ENCODE measurements around the gene ATXN7. TPM values are rescaled to one million over a fixed set of nuclear protein-coding genes. Genes with fewer than 3 reads are reported as not detected.

ATXN7 gene
- total RNA-seq, 1 donor from 2014 or later = 26.4 TPM

DNA sequence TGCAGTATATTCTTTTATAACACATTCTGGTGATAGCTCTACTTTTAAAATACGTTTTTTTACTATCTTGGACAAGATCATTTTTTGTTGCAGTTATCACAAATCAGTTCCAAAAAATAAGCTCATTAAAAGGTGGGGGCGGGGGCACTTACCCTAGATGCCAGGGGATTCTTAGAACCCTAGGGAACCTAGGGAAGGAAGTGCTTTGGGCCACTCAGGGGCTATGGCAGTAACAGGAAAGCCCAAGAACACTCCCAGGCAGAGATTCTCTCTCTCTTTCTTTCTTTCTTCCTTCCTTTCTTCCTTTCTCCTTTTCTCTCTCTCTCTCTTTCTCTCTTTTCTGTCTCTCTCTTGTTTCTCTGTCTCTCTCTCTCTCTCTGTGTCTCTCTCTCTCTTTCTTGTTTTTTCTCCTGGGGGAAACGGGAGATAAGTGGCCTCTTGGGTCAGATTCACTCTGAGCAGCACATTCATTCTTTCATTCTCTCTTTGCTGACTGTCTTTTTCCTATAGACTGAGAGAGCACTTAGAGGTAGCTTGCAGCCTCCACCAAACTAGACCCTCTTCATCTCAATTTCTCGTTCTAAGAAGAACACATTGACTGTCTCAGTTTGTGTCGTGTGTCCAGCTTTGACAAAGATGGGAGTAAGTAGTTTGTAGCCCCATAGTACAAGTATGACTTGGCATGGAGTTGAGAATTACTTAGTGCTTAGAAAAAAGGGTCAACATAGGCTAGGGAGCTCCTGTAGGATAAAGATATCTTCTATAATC, 31.9 kb downstream of the ATXN7 start:
- DNase-seq (ENCODE audit: low spot score) = no peak
- intact Hi-C loops (cut with DNase I) = no loop called here

DNA sequence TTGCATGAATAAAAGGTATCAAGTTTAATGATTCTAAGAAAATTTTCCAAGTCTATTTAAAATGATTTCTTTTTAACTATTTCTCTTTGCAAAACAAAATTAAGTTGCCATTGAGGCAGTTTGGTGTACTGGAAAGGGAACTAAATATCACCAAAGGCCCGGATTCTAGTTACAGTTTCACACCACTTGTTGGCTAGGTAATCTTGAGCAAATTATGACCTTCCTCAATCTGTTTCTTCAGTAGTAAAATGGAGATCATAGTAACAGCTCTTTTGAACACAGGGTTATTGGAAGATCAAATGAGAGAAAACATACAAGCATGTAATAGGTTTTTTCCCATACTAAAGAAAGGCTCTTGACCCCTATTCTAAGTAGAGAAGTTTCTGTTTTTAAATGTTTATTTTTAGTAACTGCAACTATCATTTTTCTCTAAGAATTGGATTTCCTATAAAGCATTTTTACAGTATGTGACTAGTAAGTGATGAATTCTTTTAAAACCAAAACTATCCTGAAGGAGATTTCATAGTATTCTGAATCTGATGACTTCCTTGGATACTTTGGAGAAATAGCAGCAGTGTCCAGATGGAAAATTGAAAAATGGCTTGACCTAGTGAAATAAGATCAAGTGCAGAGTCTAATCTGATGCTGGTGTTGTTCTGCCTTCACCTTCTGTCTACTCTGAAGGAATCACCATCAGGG, 32.8 kb downstream of the ATXN7 start:
- intact Hi-C loops (cut with DNase I) = no loop called here
- DNase-seq (ENCODE audit: low spot score) = no peak

DNA sequence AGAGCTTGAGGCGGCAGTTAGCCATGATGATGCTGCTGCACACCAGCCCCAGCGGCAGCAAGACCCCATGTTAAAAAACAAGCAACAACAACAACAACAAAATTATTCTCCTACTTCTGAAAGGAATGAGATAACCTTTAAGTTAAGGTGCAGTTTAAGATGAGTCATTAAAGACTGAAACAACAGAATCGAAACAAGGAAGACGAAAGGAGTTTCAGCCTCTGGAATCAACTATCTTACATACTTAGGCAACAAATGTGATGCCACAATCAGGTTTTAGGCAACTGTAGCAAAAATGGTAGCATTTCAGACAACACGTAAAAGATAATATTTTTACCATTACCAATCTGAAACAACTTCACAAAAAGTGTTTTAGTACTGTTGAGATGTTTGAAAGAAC, 36.3 kb downstream of the ATXN7 start:
- no peak for DNase-seq (ENCODE audit: low spot score)
- intact Hi-C loops (cut with DNase I) = no loop called here

DNA sequence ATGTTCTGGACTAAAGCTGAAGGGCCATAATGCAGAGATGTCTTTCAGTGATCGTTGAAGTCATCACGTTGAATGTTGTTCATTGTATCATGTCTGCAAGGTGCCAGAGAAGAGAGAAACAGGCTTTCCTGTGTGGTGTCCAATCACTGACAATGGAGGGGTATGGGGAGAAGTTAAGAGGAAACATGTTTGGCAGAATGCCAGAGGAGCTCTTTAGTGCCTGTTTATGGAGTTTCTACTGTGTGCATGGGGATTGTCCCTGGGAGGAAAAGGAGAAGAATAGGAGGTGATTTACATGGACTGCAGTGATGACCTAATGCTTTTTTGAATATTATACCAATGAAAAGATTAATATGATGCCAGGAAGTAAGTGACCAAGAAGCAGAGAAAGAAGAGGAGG, 36.8 kb downstream of the ATXN7 start:
- intact Hi-C loops (cut with DNase I) = no loop called here
- DNase-seq (ENCODE audit: low spot score) = no peak

DNA sequence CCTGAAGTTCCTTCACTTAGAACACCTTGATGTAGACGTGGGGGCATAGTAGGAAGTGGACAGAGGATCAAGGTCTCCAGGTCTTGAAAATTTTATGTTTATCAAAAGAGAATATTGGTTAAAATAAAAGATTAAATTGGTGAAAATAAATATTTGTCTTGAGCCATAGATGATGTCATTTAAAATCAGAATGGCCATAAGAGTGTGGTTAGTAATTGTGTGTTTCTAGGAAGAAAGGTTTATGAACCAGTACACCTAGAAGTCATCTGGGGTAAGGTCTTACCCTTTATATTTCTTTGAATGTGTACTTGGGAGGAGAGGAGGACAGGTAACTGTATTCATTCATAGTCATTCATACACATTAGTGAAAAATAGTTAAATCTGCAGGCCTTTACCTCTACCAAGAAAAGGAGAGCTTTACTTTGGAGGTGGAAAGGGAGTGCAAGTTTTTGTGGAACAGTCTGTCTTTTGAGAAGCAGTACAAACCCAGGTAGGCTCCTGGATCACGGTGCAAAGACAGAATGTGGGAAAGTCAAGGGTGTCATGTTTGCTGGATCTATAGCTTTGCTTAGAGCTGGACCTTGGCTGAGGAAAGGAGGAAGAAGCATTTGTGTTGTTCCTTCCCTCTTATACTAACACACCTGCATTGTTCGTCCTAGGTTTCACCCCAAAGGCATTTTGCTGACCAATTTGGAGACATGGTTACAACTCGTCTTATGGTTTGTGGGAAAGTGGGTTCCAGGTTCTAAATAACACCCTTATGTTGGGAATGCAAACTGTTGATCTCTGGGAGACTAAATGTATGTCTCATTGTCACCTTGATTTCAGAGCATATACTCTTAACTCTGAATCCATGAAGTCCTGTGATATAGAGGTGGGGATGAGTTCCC, 42.3 kb downstream of the ATXN7 start:
- intact Hi-C loops (cut with DNase I) = no loop called here
- DNase-seq (ENCODE audit: low spot score) = no peak

DNA sequence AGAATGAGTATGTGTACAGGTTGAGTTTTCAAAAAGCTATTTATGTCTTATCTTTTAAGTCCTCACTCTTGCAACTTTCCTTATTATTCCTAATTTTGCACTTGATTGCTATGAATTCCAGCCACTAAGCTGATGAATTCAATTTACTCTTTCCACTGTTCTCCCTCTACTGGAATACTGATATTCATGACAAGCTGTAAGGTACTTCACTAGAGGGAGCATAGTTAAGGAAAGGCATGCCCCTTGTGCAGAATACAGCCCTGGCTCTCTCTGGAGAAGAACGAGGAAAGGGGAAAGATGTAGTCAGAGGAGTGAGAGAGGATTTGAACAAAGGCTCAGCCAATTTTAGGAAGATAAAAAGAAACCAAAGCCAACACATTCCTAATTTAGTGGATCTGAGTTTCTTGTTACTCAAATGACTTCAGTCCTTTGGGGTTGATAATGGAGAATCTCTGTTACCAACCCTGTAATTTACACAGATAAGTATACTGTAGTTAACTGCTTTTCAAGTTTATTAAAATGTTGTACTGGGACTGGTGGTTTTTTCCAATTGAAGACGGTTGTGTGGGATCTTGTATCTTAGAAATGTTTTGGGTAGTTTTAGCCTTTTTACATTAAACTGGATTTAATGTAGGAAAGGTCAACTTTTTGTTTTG, 44.5 kb downstream of the ATXN7 start:
- intact Hi-C loops (cut with DNase I) = no loop called here
- no peak for DNase-seq (ENCODE audit: low spot score)

DNA sequence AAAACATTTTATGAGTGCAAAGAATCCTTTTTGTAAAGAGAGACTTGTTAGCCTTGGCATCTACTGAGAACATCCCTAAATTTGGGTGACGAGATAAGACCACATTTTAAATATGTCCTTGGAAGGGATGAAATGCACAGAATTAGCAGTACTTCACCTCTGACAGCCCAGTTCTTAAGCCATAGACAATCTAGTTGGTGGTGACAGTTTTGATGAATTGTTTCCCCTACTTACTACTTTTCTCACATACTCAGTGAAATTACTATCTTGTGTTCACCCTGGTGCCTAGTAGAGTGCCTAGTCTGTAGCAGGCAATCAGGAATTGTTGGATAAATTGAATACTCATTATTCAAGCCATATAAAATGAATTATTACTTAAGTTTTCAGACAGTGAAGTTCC, 45.1 kb downstream of the ATXN7 start:
- intact Hi-C loops (cut with DNase I) = no loop called here
- no peak for DNase-seq (ENCODE audit: low spot score)

DNA sequence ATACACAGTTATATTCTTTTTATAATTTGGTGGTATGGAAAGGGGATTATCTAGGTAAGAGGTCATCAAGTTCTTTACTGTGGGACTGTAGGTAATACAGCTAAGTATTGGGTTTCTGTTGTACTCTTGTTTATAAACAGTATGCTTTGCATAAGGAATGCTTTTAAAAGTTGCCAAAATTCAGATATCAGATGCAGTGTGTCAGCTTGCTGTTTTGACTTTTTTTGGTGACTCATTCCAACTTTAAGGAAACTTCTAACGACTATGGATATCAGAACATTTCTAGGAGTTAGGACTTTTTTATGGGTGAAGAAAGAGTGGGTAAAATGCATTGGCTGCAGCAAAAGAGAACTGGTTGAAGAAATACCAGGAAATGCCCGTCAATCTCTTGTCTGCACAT, 45.8 kb downstream of the ATXN7 start:
- no peak for DNase-seq (ENCODE audit: low spot score)
- intact Hi-C loops (cut with DNase I) = no loop called here

DNA sequence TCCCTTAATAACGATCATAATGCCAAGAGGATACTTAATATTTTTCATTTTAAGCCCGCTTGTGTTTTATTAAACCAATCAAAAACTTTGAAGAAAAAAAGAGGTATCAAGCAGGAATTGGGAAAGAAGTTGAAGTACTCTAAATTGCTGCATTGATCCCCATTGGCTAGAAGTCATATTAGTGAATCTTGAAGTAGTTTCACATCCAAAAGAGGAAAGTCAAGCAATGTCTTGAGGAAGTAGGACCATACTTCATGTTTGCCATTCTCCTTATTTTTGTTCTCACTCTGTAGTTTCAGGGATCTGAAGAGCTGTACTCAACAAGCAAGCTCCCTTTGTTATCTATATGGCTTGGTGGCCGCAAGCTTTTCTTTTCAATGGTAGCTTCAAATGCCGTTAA, 46.3 kb downstream of the ATXN7 start:
- DNase-seq (ENCODE audit: low spot score) = no peak
- intact Hi-C loops (cut with DNase I) = loop anchor here (5.0 kb wide), 2 partner anchors 52 to 82 kb away; no protein-coding TSS in a partner anchor

DNA sequence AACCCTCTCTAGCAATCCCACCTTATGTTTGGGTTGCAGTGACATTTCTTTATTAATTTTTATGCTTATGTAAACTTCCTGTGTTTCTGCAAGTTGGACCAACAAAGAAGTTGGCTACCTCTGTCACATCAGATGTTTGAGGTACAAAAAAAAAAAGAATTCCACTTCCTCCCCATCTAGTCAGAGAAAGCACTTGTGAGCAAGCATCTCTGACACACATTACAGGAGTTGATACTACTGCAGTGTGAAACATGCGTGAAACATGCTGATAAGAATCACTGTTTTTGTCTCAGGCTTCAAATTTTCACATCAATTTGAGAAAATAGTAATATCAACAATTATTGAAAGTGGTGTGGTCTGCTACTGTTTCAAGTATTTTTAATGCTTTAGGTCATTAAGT, 47.2 kb downstream of the ATXN7 start:
- intact Hi-C loops (cut with DNase I) = loop anchor here (5.0 kb wide), 2 partner anchors 51 to 81 kb away; no protein-coding TSS in a partner anchor
- no peak for DNase-seq (ENCODE audit: low spot score)

DNA sequence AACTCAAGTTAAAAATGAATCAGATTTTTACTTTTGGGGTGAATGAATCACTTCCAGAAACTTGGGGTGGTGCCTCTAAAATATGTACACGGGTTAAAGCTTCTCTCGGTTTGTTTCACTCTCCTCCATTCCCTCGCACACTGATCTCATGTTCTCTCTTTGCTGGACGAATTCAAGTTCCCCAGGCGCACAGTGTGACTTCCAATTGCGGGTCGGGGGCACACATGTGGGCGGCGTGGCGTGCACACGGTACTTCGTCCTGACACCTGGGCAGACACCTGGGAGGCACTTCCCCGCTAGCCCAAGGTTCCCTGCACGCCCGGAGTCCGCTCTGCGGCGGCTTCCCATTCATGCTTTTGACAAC, 47.8 kb downstream of the ATXN7 start:
- intact Hi-C loops (cut with DNase I) = loop anchor here (5.0 kb wide), 2 partner anchors 51 to 81 kb away; no protein-coding TSS in a partner anchor
- DNase-seq (ENCODE audit: low spot score) = no peak

DNA sequence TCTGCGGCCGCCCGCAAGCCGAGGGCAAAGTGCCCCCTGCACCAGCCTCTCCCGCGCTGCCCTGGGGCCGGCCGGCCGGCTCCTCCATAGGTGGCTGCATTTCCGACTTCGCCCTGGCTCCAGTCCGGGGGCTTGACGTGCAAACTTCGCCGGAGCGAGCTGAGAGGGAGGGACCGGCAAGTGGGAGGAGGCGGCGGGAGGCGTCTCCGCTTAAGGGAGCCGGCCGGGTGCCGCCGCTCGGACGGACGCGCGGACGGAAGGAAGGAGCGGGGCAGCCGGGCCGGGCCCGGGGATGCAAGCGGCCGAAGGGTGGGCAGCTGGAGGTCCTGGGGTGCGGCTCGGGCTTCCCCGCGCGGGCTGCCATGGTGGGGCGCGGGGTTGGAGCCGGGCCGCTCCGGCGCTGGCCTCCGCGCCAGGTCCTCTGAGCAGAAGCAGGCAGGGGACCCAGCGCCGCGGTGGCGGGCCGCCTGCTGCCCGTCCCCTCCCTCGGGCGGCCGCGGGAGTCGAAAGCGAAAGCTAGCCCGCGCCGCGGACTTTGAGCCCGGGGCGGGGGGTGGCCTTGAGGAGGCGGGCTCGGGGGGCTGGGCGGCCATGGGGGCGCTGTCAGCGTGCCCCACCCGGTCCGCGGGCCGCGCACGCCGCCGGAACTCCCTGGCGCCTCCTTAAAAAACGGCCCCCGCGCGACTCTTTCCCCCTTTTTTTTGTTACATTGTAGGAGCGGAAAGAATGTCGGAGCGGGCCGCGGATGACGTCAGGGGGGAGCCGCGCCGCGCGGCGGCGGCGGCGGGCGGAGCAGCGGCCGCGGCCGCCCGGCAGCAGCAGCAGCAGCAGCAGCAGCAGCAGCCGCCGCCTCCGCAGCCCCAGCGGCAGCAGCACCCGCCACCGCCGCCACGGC, 48.5 kb downstream of the ATXN7 start, which contains the start of gene SCAANT1:
Gene SCAANT1, minus strand, starts transcription at position 511 of the 895 bp plus-strand sequence.
- intact Hi-C loops (cut with DNase I) = loop anchor here (1.0 to 5.0 kb wide), 3 partner anchors 48 to 80 kb away; no protein-coding TSS in a partner anchor
- DNase-seq (ENCODE audit: low spot score) = peak; percentile 95

DNA sequence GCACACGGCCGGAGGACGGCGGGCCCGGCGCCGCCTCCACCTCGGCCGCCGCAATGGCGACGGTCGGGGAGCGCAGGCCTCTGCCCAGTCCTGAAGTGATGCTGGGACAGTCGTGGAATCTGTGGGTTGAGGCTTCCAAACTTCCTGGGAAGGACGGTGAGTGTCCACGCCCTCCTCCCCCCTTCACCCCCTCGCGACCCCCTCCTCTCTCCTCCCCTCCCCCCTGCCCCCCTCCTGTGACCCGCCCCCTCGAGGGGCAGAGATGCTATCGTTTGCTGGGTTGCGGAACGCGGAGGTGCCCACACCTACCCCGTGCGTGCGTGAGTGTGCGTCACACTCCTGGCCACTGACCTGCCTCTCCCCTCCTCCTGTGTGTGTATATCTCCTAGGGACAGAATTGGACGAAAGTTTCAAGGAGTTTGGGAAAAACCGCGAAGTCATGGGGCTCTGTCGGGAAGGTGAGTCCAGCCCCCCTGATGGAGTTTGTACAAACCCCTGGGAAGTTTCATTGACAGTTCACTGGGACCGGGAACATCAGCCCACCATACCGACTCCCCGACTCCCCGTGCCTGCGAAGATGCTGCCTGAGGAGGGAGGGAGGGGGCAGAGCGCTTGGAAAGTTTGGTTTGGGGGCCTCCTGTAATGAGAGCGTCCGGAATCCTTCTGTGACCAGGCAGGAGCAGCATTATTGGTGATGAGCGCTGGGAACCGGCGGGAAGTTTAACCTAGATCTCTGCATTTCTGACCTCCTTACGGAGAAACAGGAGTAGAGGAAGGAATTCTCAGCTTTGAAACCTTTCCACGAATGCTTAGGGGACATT, 49.3 kb downstream of the ATXN7 start:
- DNase-seq (ENCODE audit: low spot score) = no peak
- intact Hi-C loops (cut with DNase I) = loop anchor here (1.0 to 5.0 kb wide), 3 partner anchors 49 to 79 kb away; no protein-coding TSS in a partner anchor

DNA sequence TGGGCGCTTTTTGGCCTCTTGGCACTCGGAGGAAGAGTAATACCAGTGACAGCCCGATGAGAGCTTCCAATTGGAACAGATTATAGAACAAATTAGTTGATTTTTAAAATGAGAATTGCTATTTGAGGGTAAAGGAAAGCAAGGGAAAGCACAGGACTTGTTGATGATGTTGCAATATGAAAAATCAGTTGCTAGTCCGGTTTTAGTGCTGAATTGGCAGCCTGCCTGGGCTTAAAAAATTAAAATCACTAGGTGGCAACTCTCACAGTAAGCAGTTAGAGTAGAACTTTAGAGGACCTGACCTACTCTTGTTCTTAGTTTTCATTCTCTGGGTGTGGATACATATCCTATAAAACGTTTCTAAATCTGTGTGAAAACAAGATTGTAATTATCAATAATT, 50.6 kb downstream of the ATXN7 start:
- no peak for DNase-seq (ENCODE audit: low spot score)
- intact Hi-C loops (cut with DNase I) = loop anchor here (5.0 kb wide), 2 partner anchors 48 to 78 kb away; no protein-coding TSS in a partner anchor

DNA sequence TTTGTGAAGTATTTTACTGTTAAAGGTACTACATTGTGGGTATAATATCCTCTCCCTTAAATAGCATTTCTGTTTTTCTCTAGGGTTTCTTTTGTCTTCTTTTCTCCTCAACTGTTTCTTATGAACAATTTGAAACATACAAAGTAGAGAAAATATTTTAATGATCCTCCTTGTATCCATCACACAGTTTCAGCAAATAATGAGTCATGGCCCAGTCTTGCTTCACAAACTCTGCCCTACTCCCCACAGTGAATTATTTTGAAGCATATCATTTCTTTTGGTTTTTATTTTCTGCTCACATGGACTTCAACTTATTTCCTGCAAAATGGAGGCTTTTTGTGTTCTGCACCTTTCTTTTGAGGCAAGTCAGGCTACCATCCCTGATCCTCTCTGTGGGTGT, 54.7 kb downstream of the ATXN7 start:
- DNase-seq (ENCODE audit: low spot score) = no peak
- intact Hi-C loops (cut with DNase I) = no loop called here

DNA sequence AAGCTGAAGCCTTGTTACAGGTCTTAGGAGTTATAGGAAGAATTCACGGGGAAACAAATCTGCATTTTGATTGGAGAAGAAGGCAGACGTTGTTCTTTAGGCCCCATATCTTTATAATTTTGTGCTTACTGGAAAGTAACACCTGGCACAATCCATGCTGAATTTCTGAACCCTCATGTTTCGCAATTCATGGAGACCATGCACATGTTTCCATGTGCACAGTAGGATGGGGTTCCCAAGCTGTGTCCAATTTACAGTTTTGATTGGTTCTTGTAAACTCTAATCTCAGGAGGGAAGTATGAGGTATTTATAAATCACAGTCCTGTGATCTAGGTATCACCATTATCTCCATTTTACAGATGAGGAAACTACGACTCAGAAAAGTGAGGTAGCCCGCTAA, 56.3 kb downstream of the ATXN7 start:
- intact Hi-C loops (cut with DNase I) = no loop called here
- no peak for DNase-seq (ENCODE audit: low spot score)

DNA sequence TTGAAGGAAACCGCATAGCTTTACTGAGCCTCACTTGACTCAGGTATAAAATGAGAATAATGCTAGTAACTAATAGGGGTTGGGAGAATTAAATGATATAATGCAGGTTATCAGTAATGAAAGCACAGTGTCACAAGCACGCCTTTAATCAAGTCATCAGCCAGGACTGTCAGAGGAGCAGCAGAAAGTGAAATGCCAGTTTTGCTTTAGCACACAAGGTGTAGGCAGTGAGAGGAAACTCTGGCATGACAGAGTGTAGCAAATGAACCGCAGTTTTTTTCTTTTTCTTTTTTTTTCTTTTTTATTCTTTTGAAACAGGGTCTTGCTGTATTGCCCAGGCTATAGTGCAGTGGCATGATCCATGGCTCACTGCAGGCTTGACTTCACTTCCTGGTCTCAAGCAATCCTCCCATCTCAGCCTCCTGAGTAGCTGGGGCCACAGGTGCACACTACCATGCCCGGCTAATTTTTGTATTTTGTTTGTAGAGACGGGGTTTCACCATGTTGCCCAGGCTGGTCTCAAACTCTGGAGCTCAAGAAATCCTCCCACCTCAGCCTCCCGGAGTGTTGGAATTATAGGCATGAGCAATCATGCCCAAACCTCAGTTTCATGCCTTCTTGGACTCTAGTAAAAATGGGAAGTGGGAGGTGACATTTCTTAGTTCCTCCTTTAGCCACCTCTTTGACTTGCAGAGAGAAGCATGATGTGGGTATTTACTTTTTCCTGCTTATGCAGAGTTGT, 58.2 kb downstream of the ATXN7 start:
- intact Hi-C loops (cut with DNase I) = no loop called here
- no peak for DNase-seq (ENCODE audit: low spot score)
